SK-N-SH (cell line): Measurements from ENCODE around the gene HVCN1. TPM values are rescaled to one million over a fixed set of nuclear protein-coding genes. Genes with fewer than 3 reads are reported as not detected.

Source experiments
- CTCF ChIA-PET: fragments of 300-600, 350-600 bp; formaldehyde crosslinking; extraction: SDS; loops from one replicate; lab custom pipeline; 2021; lab: Yijun Ruan, JAX
- POLR2A ChIA-PET: fragments of 350-600 bp; sonication (Branson Sonifier 250); formaldehyde crosslinking; extraction: SDS; loops from one replicate; lab custom pipeline; 2020; ENCODE audit warnings: antibody characterized with exemption, inconsistent platforms; lab: Yijun Ruan, JAX
- DNase-seq: peaks from one replicate; pipeline ENCODE4 v3.0.0; 2012
- H2AFZ ChIP-seq: fragments of 200-600 bp; sonication (generic); 2 replicates; pipeline ENCODE4 v1.8.1; 2016; ENCODE audit warnings: antibody characterized with exemption, mild to moderate bottlenecking, low read depth
- H3F3A ChIP-seq: fragments of 200-600 bp; sonication (generic); replicated peaks from 2 replicates; pipeline ENCODE3; 2016; ENCODE audit warnings: antibody characterized with exemption, mild to moderate bottlenecking; ENCODE audit not compliant: insufficient read depth
- H3K27ac ChIP-seq, 2 experiments: fragments of 200-500 bp in 1 of 2; fragments of 200-600 bp in 1 of 2; sonication (Bioruptor generic) in 1 of 2; sonication (generic), shearing (Covaris generic) in 1 of 2; 2 replicates each; pipeline versions ENCODE4 v1.5.1 to v1.6.1; 2014 to 2016; ENCODE audit warnings: low read depth in 2 of 2, inconsistent platforms in 1 of 2, low read length in 1 of 2, mild to moderate bottlenecking in 1 of 2, mixed read lengths in 1 of 2
- H3K27me3 ChIP-seq: fragments of 200-600 bp; sonication (generic), shearing (Covaris generic); 2 replicates; pipeline ENCODE4 v1.6.1; 2016; ENCODE audit warnings: mixed run types; ENCODE audit not compliant: insufficient read depth
- H3K36me3 ChIP-seq, 2 experiments: fragments of 200-500 bp in 1 of 2; fragments of 200-600 bp in 1 of 2; sonication (Bioruptor generic) in 1 of 2; sonication (generic) in 1 of 2; replicated peaks in 1 of 2; 2 replicates each; pipeline versions ENCODE3 to v1.5.1; 2014 to 2016; ENCODE audit warnings: low read length in 1 of 2, mild to moderate bottlenecking in 1 of 2; ENCODE audit not compliant: insufficient read depth in 2 of 2, control insufficient read depth in 1 of 2
- H3K4me1 ChIP-seq, 2 experiments: fragments of 200-500 bp in 1 of 2; fragments of 200-600 bp in 1 of 2; sonication (Bioruptor generic) in 1 of 2; sonication (generic), shearing (Covaris generic) in 1 of 2; 2 replicates each; pipeline versions ENCODE4 v1.5.1 to v1.6.1; 2014 to 2016; ENCODE audit warnings: low read depth in 1 of 2, low read length in 1 of 2, mixed run types in 1 of 2; ENCODE audit not compliant: insufficient read depth in 2 of 2, control insufficient read depth in 1 of 2
- H3K4me2 ChIP-seq: fragments of 200-600 bp; sonication (generic), shearing (Covaris generic); 2 replicates; pipeline ENCODE4 v1.6.1; 2017; ENCODE audit warnings: mixed run types
- H3K4me3 ChIP-seq, 2 experiments: fragments of 200-500 bp in 1 of 2; fragments of 200-600 bp in 1 of 2; sonication (Bioruptor generic) in 1 of 2; sonication (generic), shearing (Covaris generic) in 1 of 2; 2 replicates each; pipeline versions ENCODE4 v1.5.1 to v1.8.1; 2014 to 2016; ENCODE audit warnings: low read depth in 2 of 2, inconsistent platforms in 1 of 2, low read length in 1 of 2, mild to moderate bottlenecking in 1 of 2, mixed read lengths in 1 of 2, moderate library complexity in 1 of 2
- H3K79me2 ChIP-seq: fragments of 200-600 bp; sonication (generic); 2 replicates; pipeline ENCODE4 v1.8.1; 2017; ENCODE audit warnings: mild to moderate bottlenecking; ENCODE audit not compliant: insufficient read depth
- H3K9ac ChIP-seq: fragments of 200-600 bp; sonication (generic); 2 replicates; pipeline ENCODE4 v1.6.1; 2017; ENCODE audit warnings: mixed run types
- H3K9me2 ChIP-seq: fragments of 200-600 bp; sonication (generic); 2 replicates; pipeline ENCODE4 v1.6.1; 2017; ENCODE audit warnings: mixed run types
- H3K9me3 ChIP-seq: fragments of 200-600 bp; sonication (generic); 2 replicates; pipeline ENCODE4 v1.6.1; 2017; ENCODE audit warnings: mixed run types, mild to moderate bottlenecking, moderate library complexity
- H4K20me1 ChIP-seq: fragments of 200-600 bp; sonication (generic); 2 replicates; pipeline ENCODE4 v1.6.1; 2017; ENCODE audit warnings: mild to moderate bottlenecking, mixed run types; ENCODE audit not compliant: insufficient read depth
- ELF1 ChIP-seq: IDR thresholded peaks from 2 replicates; pipeline ENCODE4 v1.4.0; 2012
- EP300 ChIP-seq, 2 experiments: IDR thresholded peaks; 2 replicates each; pipeline versions ENCODE4 v1.4.0 to v1.6.1; 2012; ENCODE audit warnings: borderline replicate concordance in 1 of 2, low read depth in 1 of 2, low read length in 1 of 2
- FOSL2 ChIP-seq: IDR thresholded peaks from 2 replicates; pipeline ENCODE4 v1.4.0; 2012; ENCODE audit warnings: low read depth, mild to moderate bottlenecking, moderate library complexity, borderline replicate concordance
- FOXJ3 ChIP-seq: sonication (generic); formaldehyde crosslinking; IDR thresholded peaks from 2 replicates; pipeline ENCODE4 v1.5.1; 2020; ENCODE audit warnings: mild to moderate bottlenecking, missing genetic modification reagents
- FOXM1 ChIP-seq: IDR thresholded peaks from 2 replicates; pipeline ENCODE4 v1.4.0; 2012; ENCODE audit warnings: low read depth, mild to moderate bottlenecking
- GABPA ChIP-seq: IDR thresholded peaks from 2 replicates; pipeline ENCODE4 v1.4.0; 2012; ENCODE audit warnings: low read depth, mild to moderate bottlenecking
- GATA2 ChIP-seq: sonication (generic); formaldehyde crosslinking; IDR thresholded peaks from 2 replicates; pipeline ENCODE4 v1.5.0; 2020; ENCODE audit warnings: mild to moderate bottlenecking, missing genetic modification reagents
- IRF3 ChIP-seq: fragments of 150-350 bp; IDR thresholded peaks from 2 replicates; pipeline ENCODE4 v1.6.1; 2016; ENCODE audit warnings: mild to moderate bottlenecking, low read depth, low read length
- JUND ChIP-seq: IDR thresholded peaks from 2 replicates; pipeline ENCODE4 v1.4.0; 2012
- MXI1 ChIP-seq: IDR thresholded peaks from 2 replicates; pipeline ENCODE4 v1.6.1; 2012; ENCODE audit warnings: mild to moderate bottlenecking, low read depth, low read length, improper control_type of control experiment
- NRF1 ChIP-seq: IDR thresholded peaks from 2 replicates; pipeline ENCODE4 v1.6.1; 2012; ENCODE audit warnings: low read depth, mild to moderate bottlenecking, low read length
- PBX3 ChIP-seq: IDR thresholded peaks from 2 replicates; pipeline ENCODE4; 2012
- POLR2AphosphoS5 ChIP-seq: IDR thresholded peaks from 2 replicates; pipeline ENCODE4 v1.6.1; 2012; ENCODE audit warnings: low read depth, low read length
- RAD21 ChIP-seq: IDR thresholded peaks from 2 replicates; pipeline ENCODE4 v1.6.1; 2012; ENCODE audit warnings: mild to moderate bottlenecking, low read length
- RCOR1 ChIP-seq: fragments of 150-350 bp; IDR thresholded peaks from 2 replicates; pipeline ENCODE4 v1.6.1; 2017; ENCODE audit warnings: antibody characterized with exemption, low read length
- REST ChIP-seq: IDR thresholded peaks from 2 replicates; pipeline ENCODE4 v1.6.1; 2012; ENCODE audit warnings: mild to moderate bottlenecking, low read depth, low read length, moderate library complexity
- RXRA ChIP-seq: IDR thresholded peaks from 2 replicates; pipeline ENCODE4 v1.4.0; 2012; ENCODE audit warnings: low read depth, mild to moderate bottlenecking, borderline replicate concordance
- YY1 ChIP-seq: IDR thresholded peaks from 2 replicates; pipeline ENCODE4 v1.4.0; 2012; ENCODE audit warnings: low read depth, mild to moderate bottlenecking
- ZBTB33 ChIP-seq: IDR thresholded peaks from 2 replicates; pipeline ENCODE4 v1.4.0; 2012; ENCODE audit warnings: low read depth, borderline replicate concordance
- WGBS: methylation state at CpG from one replicate; pipeline ENCODE4 v1.1.6; 2017; ENCODE audit warnings: low lambda C conversion rate; 5-methylcytosine and 5-hydroxymethylcytosine counted together
- polyA plus RNA-seq, 3 experiments: library from polyadenylated mRNA; depleted of rRNA; stranded (reverse); fragments of >200 nt; gene quantifications; 2 replicates each; pipeline ENCODE4 v1.2.3, GENCODE V29; 2012

The HVCN1 gene
- polyA plus RNA-seq, 1 of the 3 experiments (the other 2 are of a cell fraction) = 0.03 TPM

GRCh38 chr12:110627500-110628195 is 61.3 kb downstream of the HVCN1 start:
- H3F3A ChIP-seq = peaks cover 3% of the 10 kb centered on the region
- no peak for DNase-seq
- H3K9me3 ChIP-seq = no peaks in the 10 kb centered on the region
- WGBS = 93% methylated on average over 8 of the region's 8 CpGs
- no peak for TF ChIP-seq PBX3
- no peak for TF ChIP-seq RXRA
- TF ChIP-seq ZBTB33 = no peak
- no peak for TF ChIP-seq RAD21
- TF ChIP-seq POLR2AphosphoS5 = no peak
- TF ChIP-seq MXI1 = no peak
- no peak for TF ChIP-seq JUND
- no peak for TF ChIP-seq GATA2
- no peak for TF ChIP-seq FOXM1
- no peak for TF ChIP-seq FOSL2
- H3K4me3 ChIP-seq = no peak overlapping the region
- H3K4me1 ChIP-seq = no peaks in the 10 kb centered on the region
- no peaks in the 10 kb centered on the region for H3K27me3 ChIP-seq
- H3K9ac ChIP-seq = no peak overlapping the region
- ChIA-PET POLR2A (no interaction called here), CTCF (interaction anchor here (1.2 to 2.2 kb wide), 2 partner anchors 9 to 26 kb away, joined by 3 to 7 read pairs; no protein-coding TSS in a partner anchor)
- no peaks in the 10 kb centered on the region for H3K9me2 ChIP-seq
- H3K36me3 ChIP-seq = peaks cover 21 to 31% of the 10 kb centered on the region in 2 experiments
- no peaks in the 10 kb centered on the region for H4K20me1 ChIP-seq
- H3K4me2 ChIP-seq = no peak overlapping the region
- H3K79me2 ChIP-seq = no peaks in the 10 kb centered on the region
- H3K27ac ChIP-seq = no peak overlapping the region
- no peak overlapping the region for H2AFZ ChIP-seq

- H3K4me3 ChIP-seq = no peak overlapping the region
- no peak overlapping the region for H3K4me2 ChIP-seq
- H3K79me2 ChIP-seq = no peaks in the 10 kb centered on the region
- peaks cover 3 to 12% of the 10 kb centered on the region in 2 experiments for H3K36me3 ChIP-seq
- peaks cover 2% of the 10 kb centered on the region for H3F3A ChIP-seq
- no peaks in the 10 kb centered on the region for H3K9me2 ChIP-seq
- H3K4me1 ChIP-seq = no peaks in the 10 kb centered on the region
- H3K9me3 ChIP-seq = no peaks in the 10 kb centered on the region
- WGBS = 95% methylated on average over 3 of the region's 3 CpGs
- H3K27ac ChIP-seq = no peak overlapping the region
- POLR2A ChIA-PET = no interaction called here
- H4K20me1 ChIP-seq = no peaks in the 10 kb centered on the region
- H3K9ac ChIP-seq = no peak overlapping the region
- no peak overlapping the region for H2AFZ ChIP-seq
- no peaks in the 10 kb centered on the region for H3K27me3 ChIP-seq
- no peak for DNase-seq
- CTCF ChIA-PET = interaction anchor here (0.7 to 1.4 kb wide), 2 partner anchors 8 to 265 kb away, joined by 3 to 4 read pairs; no protein-coding TSS in a partner anchor
- TF ChIP-seq RCOR1 (no peak), REST (no peak), POLR2AphosphoS5 (no peak), FOXJ3 (CRISPR knock-in tag) (no peak), PBX3 (no peak), JUND (no peak), EP300 (IDR thresholded peaks at IDR 0.05; ENCODE audit: borderline replicate concordance in 1 of 2, low read depth in 1 of 2, low read length in 1 of 2) (no peak), YY1 (no peak), IRF3 (no peak), NRF1 (no peak), FOSL2 (no peak), GABPA (no peak), ELF1 (no peak), MXI1 (no peak), GATA2 (no peak)
Measured at GRCh38 chr12:110622582-110622981, 66.3 kb downstream of the HVCN1 start.
